Upper lobe of left lung (tissue), 4 donors: Measurements from ENCODE around the gene ARHGAP15.

ENCODE experiments used
- CTCF ChIP-seq, 6 experiments: fragments of 450-650 bp in 4 of 6; fragments of 200-600 bp in 2 of 6; sonication (generic) in 2 of 6; IDR thresholded peaks; one replicate each; pipeline ENCODE4 v1.5.1; 2016 to 2019; ENCODE audit warnings: antibody characterized with exemption in 6 of 6
- EP300 ChIP-seq, 4 donors: sonication (generic); formaldehyde crosslinking; IDR thresholded peaks; one replicate each; pipeline ENCODE4 v1.5.1; 2017; ENCODE audit warnings: antibody characterized with exemption in 4 of 4, control low read depth in 2 of 4
- POLR2A ChIP-seq, 4 donors: fragments of 450-650 bp; IDR thresholded peaks; one replicate each; pipeline ENCODE4 v1.5.1; 2016 to 2017; ENCODE audit warnings: antibody characterized with exemption in 4 of 4, mild to moderate bottlenecking in 2 of 4
- POLR2AphosphoS5 ChIP-seq, 2 donors: sonication (generic); formaldehyde crosslinking; IDR thresholded peaks; one replicate each; pipeline ENCODE4 v1.5.1; 2017; ENCODE audit warnings: antibody characterized with exemption in 2 of 2

GRCh38 chr2:143397884-143398614, 268.8 kb downstream of the ARHGAP15 start:
- TF ChIP-seq CTCF (IDR thresholded peaks at IDR 0.05) (no peak), POLR2AphosphoS5 (IDR thresholded peaks at IDR 0.05) (no peak), POLR2A (IDR thresholded peaks at IDR 0.05) (no peak), EP300 (IDR thresholded peaks at IDR 0.05) (no peak)
